HCEC 1CT (cell line): ENCODE measurements around the gene HMGN2.
A peak's percentile ranks its signal among the peaks of the same experiment; 100 is the strongest.

Experiments
- DNase-seq: peaks from one replicate; pipeline ENCODE4 v3.0.0-alpha.2; 2017

The HMGN2 gene

DNA sequence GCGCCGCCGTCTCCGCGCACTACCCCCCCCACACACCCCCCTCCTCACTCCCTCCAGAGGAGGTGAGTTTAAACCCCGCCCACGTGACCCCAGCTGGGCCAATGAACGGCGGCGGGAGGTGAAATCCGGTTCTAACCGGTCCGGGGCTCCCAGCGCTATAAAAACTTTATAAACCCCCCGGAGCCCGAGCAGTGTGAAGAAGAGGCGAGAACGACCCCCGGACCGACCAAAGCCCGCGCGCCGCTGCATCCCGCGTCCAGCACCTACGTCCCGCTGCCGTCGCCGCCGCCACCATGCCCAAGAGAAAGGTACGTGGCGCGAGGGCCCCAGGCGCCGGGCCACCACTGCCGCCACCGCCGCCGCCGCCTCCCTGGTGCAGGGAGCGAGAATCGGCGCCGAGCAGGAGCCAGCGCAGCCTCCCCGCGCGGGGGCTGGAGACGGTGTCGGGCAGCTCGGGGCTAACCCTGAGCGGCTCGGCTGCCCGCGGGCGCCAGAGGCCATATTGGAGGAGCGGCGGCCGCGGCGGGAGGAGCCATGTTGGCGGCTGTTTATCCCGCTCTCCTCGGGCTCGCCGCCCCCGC, at the start of gene HMGN2:
TSS of gene HMGN2 (plus strand) at position 121 of the 581 bp plus-strand sequence. CDS start at position 294, 173 bp downstream.
- DNase-seq = peak; percentile 82

DNA sequence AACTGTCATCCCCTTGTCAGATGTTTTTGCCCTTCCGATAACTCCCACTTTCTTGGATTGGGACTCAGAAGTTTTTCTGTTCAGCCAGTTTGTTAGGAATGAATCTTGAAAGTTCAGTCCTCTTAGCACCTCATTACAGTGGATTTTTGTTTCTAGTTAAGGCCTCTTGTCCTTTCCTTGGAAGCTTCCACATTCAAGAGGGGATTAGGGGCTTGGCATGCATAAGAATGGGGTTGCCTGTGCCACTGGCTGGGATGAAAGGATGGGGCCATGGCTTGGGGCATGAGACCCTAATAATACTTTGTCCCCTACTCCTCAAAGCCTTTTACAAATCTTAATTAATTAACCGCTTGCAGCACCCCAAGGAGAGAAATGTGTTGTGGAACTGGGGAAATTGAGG, 42.5 kb upstream of the HMGN2 start:
- no peak for DNase-seq

DNA sequence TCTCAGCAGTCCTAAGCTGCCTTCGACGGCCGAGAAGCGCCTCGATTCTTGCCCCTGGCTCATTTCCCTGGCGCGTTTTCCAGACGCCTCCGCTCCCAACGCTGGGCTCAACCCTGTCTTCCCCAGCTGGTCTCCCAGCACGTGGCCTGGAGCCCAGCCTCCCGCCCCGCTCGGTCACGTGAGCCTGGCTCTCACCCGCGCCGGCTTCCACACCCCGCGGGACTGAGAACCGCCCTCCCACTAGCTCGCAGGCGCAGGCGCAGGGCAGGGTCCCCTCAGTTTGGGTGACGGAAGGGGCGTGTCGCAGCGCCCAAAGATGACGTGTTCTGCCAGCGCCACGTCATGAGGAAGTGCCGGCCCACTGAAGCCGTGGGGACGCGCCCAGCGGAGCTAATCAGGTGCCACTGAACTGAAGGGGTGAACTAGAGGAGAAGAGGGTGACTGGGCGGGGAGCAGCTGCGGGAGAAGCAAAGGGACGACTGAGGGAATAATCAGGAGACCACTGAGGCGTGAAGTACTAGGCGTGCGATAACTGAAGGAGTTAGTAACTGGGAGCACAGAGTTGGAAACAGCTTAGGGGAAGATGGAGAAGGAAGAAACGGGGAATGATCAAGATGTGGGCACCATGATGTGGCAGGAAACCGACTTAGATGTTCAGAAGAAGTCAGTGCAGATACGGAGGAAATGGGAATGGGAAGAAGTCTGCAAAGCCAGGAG, 40.1 kb upstream of the HMGN2 start, which contains the start of gene DHDDS:
TSS of gene DHDDS (plus strand) at position 343 of the 717 bp plus-strand sequence. CDS start 625 bp downstream, outside the sequence.
- DNase-seq = peak; percentile 98

DNA sequence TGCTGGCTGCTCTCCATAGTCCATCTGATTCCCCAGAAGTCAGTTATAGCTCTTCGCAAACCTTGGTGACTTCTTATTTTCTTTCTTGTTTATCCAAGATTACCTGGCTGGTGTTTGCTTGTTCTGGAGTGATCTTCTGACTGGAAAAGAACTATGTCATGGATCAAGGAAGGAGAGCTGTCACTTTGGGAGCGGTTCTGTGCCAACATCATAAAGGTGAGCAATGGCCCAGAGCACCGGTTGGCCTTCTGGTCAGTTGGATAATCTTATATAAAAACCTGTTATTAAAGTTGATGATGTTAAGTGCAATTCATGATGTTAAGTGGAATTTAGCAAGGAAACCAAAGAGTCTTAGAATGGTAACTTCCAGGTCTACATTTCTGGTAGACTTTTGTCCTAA, 39.4 kb upstream of the HMGN2 start:
- DNase-seq = no peak

DNA sequence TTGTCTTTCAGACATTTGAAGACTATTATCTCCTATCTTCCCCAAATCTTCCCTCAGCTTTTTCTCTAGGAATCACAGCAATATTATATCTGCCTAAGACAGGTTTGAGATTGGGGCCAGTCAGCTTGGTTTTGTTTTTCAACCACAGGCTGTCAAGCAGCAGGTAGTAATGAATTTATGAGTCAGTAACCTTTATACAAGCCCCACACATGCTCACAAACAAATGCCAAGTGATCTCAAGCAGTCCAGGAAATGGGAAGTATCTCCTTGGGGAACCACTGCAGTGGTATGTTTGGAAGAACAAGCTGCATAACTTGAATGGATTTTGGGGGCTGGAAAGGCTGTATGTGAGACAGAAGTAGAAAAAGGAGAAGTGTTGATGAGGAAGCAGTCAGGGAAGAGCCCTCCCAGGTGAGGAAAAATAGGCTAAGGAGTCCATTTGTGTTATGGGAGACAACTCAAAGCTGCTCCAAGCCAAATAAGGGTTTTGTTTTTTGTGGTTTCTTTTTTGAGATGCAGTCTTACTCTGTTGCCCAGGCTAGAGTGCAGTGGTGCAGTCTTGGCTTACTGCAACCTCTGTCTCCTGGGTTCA, 38.0 kb upstream of the HMGN2 start:
- DNase-seq = no peak

DNA sequence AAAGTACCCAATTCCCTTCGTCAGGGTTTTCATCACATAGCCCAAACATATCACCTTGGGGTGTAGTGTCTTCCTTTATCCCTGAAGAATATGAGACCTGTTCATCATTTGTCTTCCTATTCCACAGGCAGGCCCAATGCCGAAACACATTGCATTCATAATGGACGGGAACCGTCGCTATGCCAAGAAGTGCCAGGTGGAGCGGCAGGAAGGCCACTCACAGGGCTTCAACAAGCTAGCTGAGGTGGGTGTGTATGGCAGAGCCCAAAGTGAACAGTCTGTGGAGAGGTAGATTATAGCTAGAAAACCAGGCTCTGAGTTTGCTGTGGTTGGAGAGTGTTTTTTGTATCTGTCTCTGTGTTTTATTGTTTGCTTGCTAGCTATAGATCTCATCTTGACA, 34.2 kb upstream of the HMGN2 start:
- DNase-seq = no peak

DNA sequence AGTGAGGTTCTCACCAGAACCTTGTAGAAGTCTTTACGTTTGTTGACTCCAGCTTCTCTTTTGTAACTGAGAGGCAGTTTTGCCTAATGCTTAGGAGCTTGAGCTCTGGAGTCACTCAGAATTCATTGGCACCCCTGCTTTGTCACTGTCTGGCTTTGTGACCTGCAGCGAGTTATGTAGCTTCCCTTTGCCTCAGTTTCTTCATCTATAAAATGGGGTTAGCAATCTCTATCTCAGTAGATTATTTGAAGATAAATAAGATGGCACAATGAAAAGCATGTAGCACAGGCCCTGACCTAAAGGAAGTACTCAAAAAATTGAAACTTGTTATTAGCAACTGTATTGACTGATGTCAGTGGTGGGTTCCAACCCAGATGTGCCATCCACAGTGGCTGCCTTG, 32.0 kb upstream of the HMGN2 start:
- DNase-seq = no peak

DNA sequence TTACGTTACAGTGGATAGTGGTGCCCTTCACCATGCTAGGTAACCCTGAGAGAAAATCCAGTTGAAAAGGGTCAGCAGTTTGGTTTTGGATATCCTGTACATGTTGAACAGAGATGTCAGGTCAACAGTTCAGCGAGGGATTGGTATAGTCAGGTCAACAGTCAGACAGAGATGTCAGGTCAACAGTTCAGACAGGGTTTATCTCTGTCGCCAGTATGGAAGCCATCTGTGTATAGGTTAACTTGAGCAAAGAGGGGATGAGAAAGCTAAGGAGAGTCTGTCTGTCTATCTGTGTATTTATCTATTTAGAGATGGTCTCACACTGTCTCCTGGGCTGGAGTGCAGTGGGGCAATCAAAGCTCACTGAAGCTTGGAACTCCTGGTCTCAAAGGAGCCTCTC, 22.4 kb upstream of the HMGN2 start:
- DNase-seq = no peak

DNA sequence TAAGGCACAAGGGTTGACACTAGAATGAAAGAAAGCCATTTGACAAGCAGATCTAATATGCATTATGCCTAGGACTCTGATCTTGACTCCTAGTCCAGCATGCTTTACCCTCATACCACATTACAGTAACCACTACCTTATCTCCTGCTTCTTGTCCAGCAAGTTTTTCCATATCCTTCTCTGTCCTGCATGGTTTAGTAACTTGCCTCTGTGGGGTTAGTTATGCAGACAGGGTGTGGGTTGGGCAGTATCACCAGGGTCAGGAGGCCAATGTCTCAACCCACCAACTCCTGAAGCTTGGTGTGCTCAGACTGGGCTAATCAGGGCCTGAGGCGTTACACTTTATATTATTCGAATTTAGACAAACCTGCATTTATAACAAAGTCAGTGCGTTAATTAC, 21.3 kb upstream of the HMGN2 start:
- DNase-seq = no peak

DNA sequence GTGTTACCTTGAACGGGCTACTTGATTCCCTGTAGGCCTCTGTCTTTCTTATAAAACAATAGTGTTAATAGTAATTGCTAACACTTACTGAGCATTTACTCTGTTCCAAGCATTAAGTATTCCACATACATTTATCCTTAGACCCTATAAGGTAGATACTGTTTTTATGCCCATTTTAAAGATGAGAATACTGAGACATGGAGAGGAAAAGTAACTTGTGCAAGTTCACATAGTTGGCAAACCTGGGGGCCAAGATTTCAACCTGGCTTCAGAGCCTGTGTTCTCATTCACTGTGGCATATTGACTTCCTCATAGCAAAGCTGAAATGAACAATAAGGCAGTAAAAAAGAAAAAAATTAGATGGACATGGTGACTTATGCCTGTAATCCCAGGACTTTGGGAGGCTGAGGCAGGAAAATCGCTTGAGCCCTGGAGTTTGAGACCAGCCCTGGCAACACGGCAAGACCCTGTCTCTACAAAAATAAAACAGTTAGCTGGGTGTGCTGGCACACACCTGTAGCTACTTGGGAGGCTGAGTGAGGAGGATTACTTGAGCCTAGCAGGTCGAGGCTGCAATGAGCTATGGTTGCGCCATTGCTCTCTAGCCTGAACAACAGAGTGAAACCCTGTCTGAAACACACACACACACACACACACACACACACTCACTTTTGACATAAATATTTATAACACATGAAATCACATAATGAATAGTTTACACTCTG, 19.6 kb upstream of the HMGN2 start:
- no peak for DNase-seq

DNA sequence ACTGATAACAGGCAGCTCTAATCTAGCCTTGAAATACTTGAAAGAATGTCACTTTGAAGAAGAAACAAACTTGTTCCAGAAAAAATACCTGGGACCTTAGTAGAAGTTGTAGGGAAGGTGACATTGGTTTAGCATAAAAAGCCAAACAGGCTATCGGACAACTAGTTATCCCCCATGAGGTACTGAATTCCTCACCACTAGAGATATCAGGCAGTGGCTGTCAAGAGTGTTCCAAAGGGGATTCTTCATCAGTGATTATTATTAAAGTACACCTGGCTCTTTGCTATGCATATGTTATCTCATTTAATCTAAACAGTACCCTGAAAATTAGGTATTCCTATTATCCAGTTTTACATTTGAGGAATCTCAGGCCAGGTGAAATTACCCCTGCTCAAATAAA, 13.1 kb upstream of the HMGN2 start:
- no peak for DNase-seq

DNA sequence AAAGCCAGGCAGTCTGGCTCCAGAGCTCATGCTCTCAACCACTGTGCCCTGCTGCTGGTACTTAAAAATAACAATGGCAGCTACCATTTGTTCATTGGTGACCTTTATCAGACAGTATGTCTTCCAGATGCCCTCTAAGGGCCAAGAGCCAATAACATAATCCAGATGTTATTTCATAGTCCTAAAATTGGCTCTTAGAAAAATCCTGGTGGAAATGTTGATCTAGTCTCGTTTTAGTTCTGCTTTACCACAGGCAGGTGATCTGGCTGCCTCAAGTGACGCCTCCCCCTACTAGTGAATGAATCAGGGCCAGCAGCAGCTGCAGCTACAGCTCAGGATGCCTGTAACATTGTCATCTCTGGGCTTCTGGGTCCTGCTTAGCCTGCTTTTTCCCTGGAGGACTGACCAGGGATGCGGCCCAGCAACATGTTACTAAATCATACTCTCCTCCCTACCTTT, 12.6 kb upstream of the HMGN2 start:
- no peak for DNase-seq

DNA sequence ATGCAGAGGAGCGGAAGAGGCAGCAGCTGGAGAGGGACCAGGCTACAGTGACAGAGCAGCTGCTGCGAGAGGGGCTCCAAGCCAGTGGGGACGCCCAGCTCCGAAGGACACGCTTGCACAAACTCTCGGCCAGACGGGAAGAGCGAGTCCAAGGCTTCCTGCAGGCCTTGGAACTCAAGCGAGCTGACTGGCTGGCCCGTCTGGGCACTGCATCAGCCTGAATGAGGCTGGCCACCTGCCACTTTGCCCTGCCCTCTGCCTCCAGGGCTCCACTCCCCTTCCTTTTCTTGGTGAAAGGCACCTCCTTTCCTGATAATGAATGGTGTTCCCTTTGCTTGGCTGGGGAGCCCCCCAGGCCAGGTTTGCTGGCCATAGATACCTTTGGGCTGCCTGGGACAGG, 3.3 kb upstream of the HMGN2 start:
- DNase-seq = no peak

DNA sequence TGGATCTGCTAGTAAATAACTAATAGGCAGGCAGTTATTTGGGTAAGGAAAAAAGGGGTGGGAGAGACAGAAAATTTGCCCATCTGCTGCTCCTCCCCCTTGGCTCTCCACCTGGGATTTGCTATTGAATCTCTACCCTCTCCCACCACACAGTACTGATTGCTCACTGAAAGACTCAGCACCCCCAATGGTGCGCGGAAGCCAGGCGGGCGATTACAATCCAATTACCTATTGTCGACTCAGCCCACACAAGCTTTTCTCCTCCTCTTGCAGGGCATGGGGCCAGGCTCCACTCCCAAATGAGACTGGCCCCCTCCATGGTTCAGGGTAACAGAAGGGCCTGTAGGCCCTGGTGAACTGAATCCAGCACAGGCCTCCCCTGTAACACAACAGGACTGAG, 2.7 kb upstream of the HMGN2 start:
- DNase-seq = no peak

DNA sequence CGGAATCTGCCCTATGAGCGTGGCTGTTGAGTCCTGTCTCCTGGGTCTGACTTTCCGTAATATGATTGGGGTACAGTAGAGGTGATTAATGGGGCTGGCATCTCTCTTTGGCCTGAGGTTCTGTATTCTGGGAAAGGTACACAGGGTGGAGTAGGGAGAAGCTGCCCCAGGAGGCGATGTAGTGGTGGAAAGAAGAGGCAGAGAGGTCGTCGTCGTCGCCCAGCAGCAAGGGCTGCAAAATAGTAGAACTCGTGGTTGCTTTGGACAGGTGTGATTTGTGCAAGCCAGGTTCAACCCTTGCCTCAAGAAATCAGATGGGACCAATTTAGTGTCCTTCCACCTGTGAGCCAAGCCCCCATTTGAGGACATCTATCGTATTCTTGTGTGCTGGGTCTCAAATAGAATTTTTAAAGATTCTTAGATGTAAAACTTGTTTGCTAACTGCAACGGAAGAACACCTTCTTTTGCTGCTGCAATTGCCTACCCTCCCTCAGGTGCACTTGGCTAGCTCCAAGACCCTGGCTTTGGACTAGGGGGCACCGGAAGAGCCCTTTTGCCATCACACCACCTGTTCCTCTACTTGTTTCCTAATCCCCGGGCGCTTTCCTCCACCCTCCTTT, 1.3 kb upstream of the HMGN2 start:
- no peak for DNase-seq

DNA sequence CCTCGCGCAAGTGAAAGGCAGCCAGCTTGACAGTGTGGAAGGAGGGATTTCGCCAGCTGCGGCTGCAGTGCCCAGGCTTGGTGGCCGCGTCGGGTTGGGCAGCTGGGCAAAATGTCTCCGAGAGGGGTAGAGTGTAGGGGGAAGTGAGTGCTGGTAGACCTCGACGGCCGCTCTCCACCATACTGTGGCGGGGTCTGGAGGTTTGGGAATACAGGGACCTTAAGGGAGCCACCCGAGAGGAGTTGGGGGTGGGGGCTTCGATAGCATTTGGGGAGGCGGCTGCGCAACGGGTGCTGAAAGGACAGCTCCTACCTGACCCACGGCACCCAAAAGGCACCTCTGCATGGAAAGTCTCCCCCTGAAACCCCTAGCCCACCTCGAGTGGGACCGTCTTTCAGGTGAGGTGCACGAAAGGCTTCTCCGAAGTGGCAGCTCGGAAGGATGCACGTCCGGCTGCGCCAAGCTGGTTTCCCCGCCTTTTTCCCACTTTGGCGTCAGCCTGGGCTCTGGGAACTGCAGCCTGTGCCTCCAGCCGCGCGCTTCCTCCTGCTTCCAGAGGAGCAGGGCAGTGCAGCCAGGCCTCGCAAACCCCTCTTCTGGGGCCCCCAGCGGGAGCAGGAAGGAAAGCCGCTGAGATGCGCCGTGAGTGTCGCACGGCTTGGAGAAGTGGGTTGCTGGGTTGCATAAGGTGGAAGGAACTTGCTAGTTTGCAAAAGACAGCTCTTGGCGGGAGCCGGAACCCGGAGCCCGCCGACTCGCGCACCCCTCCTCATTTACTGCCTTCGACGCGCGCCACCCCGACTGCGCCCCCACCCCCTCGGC, 531 bp upstream of the HMGN2 start:
- DNase-seq = peak; percentile 71

DNA sequence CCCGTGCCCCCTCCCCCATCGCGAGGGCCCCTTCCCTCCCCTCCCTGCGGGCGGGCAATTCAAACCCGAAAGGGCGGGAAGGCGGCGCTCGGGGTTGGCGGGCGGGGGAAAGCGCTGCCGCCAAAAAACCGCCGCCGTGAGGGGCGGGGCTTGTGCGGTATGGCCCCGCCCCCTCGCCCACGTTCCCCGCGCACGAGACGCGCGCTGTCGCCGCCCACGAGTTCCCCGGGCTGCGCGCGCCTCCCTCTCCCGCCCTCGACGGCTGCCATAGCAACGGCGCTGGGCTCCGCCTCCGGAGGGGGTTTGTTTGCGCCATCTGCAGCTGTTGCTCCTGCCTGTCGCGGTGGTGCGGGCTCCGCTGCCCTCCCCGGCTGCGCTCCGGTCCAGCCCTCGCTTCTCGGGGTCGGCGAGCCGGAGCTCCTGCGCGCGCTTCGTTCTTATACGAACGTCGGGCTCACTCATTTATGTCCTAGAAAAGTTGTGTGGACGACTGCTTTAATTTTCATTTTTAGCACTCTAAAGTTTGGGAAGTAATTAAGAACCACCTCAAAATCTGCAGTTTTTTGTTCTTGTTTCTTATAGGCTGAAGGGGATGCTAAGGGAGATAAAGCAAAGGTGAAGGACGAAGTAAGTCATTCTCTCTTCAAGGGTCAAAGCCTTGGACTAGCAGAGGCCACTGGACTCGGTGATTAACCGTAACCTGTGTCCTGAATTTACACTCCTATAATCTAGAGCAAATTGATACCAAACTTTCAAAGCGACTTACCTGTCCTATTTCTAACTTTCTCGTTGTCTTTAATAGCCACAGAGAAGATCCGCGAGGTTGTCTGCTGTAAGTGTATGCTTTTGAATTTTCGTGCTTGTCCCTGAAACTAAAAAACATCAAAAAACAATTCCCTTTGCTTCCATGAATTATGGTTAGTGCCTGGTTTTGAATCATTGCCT, 933 bp downstream of the HMGN2 start:
- DNase-seq = peak; percentile 91

DNA sequence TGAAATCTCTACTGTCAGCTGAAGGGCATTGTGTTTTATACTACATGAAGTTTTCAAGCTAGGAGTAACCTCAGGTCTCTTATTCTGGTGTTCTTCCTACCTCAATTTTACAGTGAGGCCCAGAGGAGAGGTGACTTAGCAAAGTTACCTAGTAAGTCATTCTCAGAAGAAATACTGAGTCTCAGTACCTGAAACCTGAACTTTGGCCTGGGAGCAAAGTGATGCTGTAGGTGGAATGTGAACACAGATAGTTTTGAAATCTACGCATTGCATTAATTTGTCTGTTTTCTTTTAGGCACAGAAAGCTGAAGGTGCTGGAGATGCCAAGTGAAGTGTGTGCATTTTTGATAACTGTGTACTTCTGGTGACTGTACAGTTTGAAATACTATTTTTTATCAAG, 2.6 kb downstream of the HMGN2 start:
- DNase-seq = no peak

DNA sequence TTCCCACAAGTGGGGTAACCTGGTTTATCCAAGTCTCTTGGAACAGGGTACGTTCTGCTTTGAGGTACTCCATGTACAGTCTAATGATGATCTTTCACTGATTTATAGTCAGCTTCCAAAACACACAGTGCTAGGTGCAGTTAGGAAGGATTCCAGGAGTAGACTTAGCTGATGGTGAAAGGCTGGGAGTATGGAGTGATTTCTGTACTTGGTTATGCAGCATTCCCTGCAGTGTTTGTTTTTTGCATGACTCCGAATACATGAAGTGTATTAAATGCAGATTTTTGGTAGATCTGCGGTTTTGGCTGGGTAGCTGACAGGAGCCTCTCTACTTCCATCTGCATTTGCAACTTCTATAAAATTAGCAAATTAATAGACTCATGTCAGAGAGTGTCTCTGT, 3.7 kb downstream of the HMGN2 start:
- DNase-seq = no peak

DNA sequence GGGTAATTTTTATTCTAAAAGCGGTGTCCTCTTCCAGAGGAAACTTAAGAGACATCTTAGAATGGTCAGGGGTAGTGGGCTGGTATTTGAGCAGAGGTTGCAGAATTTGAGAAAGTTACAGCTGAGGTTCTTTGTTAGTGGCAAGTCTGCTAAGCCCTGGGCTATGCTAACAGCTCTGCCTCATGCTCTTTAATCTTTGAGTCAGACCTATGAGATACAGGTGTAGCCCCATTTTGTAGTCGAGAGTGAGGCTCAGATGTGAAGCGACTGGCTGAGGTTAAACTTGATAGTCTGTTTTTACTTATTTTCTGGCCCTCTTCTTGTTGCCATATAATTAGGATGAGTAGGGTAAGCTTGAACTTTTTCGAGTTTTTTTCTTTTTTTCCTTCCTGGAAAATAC, 4.7 kb downstream of the HMGN2 start:
- no peak for DNase-seq
